GM13977 (cell line): ENCODE data around the gene LIPC.

Source experiments
- DNase-seq: peaks from one replicate; pipeline ENCODE4 v3.0.0; 2012; ENCODE audit warnings: low spot score
- in situ Hi-C: fragments of 300-500 bp; cut with MboI; formaldehyde crosslinking; loops from one replicate; pipeline ENCODE4 v1.12.0; 2022; ENCODE audit warnings: low sequenced_read_pairs, low pct_unique_long_range_greater_than_20kb, mixed read lengths, inconsistent platforms; ENCODE audit not compliant: unreplicated experiment
- TF ChIP-seq, protein P1 (sequence below): IDR thresholded peaks from 2 replicates; pipeline ENCODE4 v1.5.1; 2012; ENCODE audit warnings: mild to moderate bottlenecking, control low read depth; ENCODE audit not compliant: insufficient read depth; ENCODE audit errors: extremely low read depth, missing control alignments

LIPC gene

DNA sequence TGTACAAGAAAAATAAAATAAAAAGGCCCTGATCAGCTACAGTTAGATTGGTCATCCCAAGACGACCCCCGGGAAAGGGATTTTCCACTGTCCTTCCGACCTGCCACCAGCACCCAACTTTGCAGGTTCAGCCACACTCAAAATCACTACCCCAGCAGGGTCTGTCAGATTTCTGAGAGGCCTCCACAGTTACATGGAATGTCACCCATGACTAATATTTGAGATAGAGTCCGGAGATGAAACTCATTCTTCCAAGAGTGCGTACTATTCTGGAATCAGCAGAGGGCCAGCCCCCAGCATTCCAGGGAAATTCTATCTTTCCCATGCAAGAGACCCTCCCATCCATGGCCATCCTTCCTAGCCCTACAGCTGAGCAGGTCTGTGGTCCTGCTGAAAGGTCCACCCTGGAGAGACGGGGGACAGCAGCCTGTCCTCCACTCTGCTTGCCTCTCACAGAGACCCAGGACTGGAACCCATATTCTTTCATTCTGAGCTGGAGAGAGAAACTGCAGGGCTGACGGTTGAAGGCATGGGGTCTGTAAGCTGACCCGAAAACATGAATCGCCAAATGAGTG is 5.8 kb downstream of the LIPC start:
- no peak for DNase-seq
- TF ChIP-seq, protein P1, sequence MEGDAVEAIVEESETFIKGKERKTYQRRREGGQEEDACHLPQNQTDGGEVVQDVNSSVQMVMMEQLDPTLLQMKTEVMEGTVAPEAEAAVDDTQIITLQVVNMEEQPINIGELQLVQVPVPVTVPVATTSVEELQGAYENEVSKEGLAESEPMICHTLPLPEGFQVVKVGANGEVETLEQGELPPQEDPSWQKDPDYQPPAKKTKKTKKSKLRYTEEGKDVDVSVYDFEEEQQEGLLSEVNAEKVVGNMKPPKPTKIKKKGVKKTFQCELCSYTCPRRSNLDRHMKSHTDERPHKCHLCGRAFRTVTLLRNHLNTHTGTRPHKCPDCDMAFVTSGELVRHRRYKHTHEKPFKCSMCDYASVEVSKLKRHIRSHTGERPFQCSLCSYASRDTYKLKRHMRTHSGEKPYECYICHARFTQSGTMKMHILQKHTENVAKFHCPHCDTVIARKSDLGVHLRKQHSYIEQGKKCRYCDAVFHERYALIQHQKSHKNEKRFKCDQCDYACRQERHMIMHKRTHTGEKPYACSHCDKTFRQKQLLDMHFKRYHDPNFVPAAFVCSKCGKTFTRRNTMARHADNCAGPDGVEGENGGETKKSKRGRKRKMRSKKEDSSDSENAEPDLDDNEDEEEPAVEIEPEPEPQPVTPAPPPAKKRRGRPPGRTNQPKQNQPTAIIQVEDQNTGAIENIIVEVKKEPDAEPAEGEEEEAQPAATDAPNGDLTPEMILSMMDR = no peak
- in situ Hi-C loops = no loop called here

DNA sequence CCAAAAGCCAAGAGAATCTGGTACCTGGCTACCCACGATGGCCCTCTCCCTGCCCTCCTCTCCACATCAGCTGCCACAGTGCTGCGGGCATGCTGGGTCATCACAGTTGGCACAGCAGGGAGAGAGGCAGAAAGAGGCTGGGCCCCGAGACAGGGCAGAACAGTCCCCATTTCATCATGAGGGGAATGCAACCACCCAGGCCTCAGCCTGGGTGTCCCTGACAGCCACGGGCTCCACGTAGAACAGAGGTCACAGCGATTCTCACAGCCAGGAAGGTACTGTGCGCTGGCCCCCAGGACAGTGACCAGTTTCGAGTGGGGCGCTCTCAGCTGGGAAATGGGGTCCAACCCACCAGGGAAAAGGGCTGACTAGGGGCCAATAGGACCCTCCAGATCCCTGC is 6.3 kb downstream of the LIPC start:
- TF ChIP-seq, protein P1 = no peak
- DNase-seq = no peak
- in situ Hi-C loops = no loop called here

DNA sequence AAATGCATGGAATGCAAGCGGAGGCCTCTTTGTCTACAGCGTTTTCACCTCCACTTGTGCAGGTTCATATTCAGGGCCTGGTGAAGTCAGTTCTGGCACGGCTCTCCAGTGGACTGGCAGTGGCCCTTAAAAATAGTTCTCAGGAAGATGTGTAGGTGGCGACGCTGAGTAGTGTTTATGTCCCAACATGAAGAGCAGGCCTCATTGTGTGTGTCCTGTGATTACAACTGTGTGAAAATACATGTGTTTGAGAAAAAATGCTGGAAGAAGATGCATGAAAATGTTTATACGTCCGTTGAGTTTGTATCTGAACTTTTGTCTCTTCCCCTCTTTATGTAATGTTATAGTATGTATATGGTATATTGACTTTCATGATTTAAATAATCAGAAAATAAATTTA is 7.2 kb downstream of the LIPC start:
- peak; percentile 64 for DNase-seq
- in situ Hi-C loops = no loop called here
- TF ChIP-seq, protein P1 = peak; percentile 48

DNA sequence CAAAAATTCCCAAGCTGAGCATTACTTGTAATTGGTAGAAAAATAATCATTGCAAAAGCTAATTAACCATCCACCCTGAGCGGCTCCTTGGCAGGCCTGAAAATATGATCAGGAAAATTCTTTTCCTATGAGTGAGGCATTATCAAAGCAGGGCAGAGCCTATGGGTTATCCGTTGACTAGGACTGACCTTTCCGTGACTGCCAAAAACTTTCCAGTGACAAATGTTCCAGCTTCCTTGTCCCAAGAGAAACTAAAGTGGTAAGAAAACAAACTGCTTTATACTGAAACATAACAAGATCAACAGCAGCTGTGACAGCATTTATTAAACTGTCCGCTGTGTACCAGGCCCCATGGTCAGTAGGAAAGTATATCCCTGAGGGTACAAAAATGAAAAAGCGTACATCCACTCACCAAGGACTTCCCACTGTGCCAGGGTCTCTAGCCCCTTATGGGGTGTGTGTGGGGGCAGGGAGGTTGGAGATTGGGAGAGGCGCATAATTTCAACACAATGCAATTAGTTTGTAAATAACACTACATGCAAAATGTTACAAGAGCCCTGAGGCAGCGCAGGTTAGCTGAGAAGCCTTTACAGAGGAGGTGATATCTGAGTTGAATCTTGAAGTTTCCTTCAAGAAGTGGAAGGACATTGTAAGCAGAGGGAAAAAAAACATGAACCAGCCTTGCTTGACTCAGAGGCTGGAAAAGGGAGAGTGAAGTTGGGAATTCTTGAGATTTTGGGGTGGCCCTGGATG is 8.5 kb downstream of the LIPC start:
- TF ChIP-seq, protein P1 = no peak
- in situ Hi-C loops = no loop called here
- DNase-seq = no peak

DNA sequence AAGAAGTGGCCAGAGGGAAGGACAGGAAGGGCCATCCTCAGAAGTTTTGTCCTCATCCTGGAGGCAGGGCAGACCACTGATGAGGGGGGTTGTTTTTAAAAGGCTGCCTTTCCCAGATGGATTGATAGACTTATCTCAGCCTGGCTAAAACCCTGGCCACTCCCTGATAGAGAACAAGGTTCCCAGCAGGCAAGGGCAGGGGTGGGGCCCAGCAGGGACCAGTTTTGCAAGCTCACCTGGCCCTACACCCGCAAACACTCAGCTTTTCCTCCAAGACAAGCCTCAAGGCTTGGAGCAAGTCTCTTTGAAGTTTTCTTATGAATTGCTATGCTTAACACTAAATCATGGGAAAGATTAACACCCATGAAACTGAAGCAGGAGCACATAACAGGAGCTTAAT is 9.1 kb downstream of the LIPC start:
- TF ChIP-seq, protein P1 = no peak
- in situ Hi-C loops = no loop called here
- no peak for DNase-seq

DNA sequence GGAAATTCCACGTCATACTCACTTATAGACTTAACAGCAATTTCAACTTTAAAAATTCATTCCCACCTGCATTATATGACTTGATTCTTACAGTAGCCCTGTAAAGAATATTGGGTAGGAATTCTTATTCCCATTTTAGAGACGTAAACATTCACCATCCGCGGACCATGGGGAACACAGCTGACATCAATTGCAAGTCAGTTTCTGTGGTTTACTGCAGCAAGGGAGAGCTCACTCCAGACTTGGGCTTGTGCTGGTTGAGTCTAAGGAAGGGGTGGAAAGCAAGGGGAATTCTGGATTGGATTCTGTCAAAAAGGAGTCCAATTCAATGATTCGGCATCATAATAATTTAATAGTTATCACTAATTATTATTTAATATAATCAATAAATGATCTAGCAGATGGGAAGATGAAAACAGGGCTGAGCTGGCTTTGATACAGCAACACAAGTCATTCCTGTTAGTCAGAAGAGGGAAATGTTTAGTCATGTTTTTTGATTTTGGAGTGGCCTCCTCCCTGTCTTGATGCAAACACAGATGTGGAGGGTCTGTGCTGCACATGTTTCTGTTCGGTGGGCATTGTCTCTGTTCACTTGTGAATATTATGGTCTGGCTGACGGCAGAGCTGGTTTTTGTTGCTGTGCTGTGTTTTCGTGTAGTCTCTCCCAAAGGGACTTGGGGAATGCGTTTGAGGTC is 9.7 kb downstream of the LIPC start:
- in situ Hi-C loops = no loop called here
- TF ChIP-seq, protein P1 = no peak
- no peak for DNase-seq
